Glomerular visceral epithelial cell (primary cell): Measurements from ENCODE around the gene TMEM178B.

Experiments
- DNase-seq: peaks from one replicate; pipeline ENCODE4 v3.0.0-alpha.2; 2016; ENCODE audit errors: extremely low spot score

Gene TMEM178B

GRCh38 chr7:141221007-141221612 is 147.2 kb downstream of the TMEM178B start:
- DNase-seq: no peak

- peak; percentile 9 for DNase-seq
These were observed 152.2 kb downstream of the TMEM178B start for GRCh38 chr7:141225916-141226618.

- DNase-seq: no peak
These were observed 153.6 kb downstream of the TMEM178B start for GRCh38 chr7:141227454-141227853.

- DNase-seq: no peak
These were observed 154.6 kb downstream of the TMEM178B start for GRCh38 chr7:141228482-141228881.

GRCh38 chr7:141231018-141231792 is 157.3 kb downstream of the TMEM178B start:
- peak; percentile 49 for DNase-seq

GRCh38 chr7:141232286-141233051 is 158.6 kb downstream of the TMEM178B start:
- no peak for DNase-seq

GRCh38 chr7:141234335-141235105 is 160.7 kb downstream of the TMEM178B start:
- DNase-seq: no peak

- DNase-seq: no peak
These were observed 161.8 kb downstream of the TMEM178B start for GRCh38 chr7:141235656-141236055.

- no peak for DNase-seq
These were observed 164.9 kb downstream of the TMEM178B start for GRCh38 chr7:141238596-141239243.

GRCh38 chr7:141239661-141240060 is 165.8 kb downstream of the TMEM178B start:
- no peak for DNase-seq

- no peak for DNase-seq
These were observed 168.7 kb downstream of the TMEM178B start for GRCh38 chr7:141242568-141242967.

GRCh38 chr7:141243368-141243767 is 169.5 kb downstream of the TMEM178B start:
- no peak for DNase-seq

GRCh38 chr7:141244435-141244834 is 170.6 kb downstream of the TMEM178B start:
- DNase-seq: no peak

GRCh38 chr7:141246426-141246825 is 172.6 kb downstream of the TMEM178B start:
- no peak for DNase-seq

- no peak for DNase-seq
These were observed 177.3 kb downstream of the TMEM178B start for GRCh38 chr7:141251180-141251579.

- DNase-seq: no peak
These were observed 178.1 kb downstream of the TMEM178B start for GRCh38 chr7:141251957-141252356.

- DNase-seq: no peak
These were observed 183.7 kb downstream of the TMEM178B start for GRCh38 chr7:141257597-141257996.

- no peak for DNase-seq
These were observed 184.7 kb downstream of the TMEM178B start for GRCh38 chr7:141258559-141258958.

- DNase-seq: no peak
These were observed 188.5 kb downstream of the TMEM178B start for GRCh38 chr7:141262101-141263090.
